ENCODE data around the gene SLC25A43.
A peak's percentile ranks its signal among the peaks of the same experiment; 100 is the strongest.
"Not testable (repeated sequence)": the region's sequence is repeated elsewhere in the genome, so short reads cannot be mapped to it uniquely, and the experiment has no call there.

The SLC25A43 gene

DNA sequence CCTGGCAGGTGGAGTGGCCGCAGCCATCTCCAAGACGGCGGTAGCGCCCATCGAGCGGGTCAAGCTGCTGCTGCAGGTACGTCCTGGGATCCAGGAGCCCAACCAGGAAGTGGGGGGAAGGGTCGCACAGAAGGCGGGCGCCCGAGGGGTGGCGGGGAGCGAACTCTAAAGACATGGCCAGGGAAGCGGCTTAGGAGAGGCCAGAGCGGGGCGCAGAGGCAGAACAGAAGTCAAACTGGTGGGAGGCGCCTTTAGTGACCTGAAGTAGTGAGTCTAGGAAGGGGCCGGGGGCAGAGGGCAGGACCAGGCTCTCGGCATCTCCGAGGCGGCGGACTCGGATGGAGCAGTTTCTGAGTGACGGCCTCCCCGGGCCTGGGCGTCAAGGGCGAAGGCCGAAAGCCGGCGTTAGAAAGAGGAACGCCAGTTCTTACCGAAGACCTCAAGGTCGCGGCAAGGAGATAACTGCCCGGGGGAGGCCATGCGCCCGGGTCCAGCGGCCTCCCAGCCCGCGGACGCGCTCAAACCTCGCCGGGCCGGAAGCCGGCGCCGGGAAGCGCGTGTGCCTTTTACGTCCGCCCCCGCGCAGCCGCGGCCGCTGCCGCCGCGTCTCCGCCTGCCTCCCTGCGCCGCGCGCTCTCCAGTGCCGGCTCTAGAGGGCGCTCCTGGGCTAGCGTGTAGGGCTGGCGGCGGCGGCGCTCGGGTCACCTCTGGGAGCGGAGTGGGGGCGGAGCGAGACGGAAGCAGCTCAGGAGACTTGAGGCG, 69.6 kb downstream of the SLC25A43 start:
- DNase-seq = peak; percentile 82 to 92 (median 85)

DNA sequence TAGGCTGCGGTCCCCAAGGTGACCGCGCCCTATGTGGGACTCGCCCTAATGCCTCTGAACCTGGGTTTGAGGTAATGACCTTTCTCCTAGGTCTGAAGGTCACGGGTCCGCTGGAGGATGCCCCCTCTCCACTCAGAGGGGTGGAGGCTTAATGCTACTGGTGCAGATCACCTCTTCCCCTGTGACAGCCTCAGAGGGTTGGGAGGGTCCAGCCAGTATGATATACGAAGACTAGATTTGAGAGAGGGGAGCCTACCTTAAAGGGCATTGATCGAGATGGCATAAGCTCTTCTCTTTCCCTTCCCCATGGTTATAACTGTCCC, 70.1 kb downstream of the SLC25A43 start:
- DNase-seq = no peak

DNA sequence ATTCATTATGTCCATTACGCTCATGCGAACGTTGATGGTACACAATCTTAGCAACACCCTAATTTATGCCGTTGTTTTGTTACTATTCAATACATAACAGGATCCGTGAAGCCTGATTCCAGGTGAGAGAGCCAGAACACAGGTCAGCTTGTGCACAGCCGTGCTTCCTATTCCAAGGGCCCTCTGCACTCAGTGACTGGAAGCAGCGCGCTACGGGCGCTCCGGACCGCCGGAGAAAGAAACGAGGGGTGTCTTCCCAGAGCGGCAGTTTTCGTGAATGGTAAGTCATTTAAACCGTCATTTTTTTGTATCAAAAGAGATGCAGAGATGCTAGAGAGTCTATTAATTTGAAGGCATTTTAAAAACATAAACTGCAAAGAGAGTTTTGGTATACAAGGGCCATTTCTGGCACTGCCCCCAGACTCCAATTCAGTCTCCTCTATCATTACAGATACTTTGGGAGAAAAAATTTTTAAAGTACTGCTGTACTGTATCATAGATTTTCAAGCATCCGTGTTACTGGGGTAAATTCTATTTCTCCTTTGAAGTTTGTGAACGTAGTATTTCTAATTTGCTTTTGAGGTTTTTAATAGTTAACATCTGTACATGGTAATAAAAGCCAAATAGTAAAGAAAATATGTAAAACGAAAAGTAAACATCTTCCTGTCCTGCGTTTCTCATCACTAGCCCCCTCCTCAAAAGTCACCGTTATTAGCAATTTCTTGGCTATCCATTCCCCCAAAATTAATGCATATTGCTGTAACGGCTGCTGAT, 75.7 kb downstream of the SLC25A43 start:
- no peak for DNase-seq

DNA sequence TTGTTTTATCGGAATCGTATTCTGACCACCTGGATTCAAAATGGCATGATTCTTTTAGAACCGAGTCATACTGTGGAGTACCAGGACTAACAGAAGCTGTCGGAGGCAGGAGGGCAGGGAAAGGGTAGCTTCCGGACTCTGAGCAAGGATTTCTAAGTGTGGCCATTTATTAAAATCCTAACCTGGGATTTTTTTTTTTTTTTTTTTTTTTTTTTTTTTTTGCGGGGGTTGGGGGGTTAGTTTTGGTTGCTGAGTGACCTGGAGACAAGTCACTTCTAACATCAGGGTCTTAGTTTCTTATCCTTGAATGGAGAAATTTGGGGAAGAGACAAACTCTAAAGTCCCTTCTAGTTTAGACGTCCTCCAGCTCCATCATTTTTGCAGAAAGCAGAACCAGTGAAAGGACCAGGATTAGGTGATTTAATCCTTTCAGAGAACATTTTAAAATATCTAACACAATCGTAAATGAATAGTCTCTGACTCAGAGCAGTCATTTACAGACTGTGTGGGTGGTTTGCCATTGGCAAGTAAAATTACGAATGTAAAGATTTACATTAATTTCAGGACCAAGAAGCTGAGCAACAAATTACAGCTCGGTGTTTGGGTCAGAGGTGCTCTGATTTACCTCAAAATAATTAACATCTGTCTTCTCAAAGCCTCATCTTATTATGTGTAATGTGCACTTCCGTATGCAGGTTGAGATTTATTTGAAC, 76.4 kb downstream of the SLC25A43 start:
- peak in 1 of 3 experiments; percentile 41 for DNase-seq

DNA sequence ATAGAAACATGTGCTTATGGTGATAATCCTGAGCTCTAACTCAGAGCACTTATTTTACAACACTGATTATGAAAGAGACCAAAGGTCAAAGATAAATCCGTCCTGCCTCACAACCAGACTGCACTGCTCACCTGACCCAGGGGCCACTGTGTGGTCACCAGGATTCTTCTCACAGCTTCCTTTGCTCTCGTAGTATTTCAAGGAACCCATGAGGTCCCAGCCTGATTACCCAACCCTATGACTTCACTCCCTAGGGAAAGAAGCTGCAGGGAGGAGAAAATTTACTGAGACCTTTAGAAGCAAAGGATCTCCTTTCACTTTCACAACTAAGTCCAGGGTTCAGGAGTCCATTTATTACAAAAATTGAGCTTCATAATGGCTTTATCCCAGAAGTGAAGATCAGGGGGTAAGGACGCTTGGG, 78.7 kb downstream of the SLC25A43 start:
- DNase-seq = no peak

DNA sequence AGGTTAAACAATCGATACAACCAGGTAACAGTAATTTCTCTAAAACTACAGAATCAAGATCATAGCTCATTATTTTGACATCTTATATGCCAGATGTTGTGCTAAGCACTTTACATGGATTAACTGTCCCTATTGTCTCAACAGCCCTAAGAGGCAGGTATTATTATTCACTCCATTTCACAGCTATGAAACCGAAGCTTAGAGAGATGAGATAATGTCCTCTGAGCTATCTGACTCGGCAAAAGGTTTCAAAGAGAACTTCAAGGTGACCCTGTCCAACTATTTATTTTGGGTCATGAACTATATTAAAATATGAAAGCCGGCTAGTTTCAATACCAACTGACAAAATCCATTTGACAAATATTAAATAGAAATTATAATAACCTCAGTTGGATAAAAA, 79.4 kb downstream of the SLC25A43 start:
- no peak for DNase-seq

DNA sequence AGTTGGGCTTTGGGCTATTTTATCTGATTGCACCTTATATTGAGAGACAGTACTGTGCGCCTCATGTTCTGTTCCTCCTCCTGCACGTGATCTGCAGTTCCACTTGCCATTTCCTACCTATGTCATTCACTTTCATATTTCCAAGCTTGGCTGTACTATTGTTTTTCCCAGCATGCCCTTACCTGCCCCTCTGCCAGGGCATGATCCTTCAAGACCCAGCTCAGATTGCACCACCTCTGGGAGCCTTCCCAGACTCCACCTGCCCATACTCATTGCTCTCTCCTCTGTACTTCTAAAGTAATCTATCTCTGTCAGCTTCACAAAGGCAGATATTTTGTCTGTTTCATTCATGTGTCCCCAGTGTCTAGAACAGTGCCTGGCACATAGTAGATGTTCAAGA, 80.7 kb downstream of the SLC25A43 start:
- no peak for DNase-seq

DNA sequence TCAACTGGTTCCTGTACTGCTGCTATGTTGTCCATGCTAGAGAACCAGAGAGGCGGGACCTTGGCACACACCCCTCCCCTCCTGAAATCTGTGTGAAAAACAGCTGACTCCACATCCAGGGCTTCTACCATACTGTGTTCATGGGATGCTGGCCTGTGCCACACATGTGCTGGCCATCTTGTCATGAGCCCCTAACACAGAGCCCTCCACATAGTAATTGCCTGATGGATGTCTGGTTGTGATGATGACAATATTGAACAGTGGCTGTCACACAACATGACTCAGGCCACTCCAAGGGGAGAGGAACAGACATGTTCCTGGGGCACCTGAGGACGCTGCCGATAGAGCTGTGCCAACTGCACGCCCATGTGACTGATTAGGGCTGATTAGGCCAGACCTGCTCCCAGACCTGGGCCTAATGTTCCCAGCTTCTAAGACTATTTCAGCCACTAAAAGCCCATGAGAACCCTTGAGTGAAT, 82.2 kb downstream of the SLC25A43 start:
- no peak for DNase-seq

DNA sequence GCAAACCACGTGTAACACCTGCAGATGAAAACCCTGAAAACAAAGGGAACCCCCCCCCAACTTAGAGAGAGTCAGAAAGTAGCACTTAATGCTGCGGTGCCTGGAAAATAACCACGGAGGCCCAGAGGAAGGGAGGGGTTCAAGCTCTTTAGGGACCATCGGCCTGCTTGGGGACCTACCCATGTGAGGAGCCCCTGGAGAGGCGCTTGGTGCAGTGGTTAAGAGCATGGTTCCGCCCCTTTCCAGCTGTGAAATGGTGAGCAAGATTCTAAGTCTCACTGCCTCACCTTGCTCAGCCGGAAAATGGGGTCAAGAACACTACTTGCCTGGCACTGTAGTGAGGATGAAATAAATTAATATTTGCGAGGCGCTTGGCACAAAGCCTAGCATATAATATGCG, 82.9 kb downstream of the SLC25A43 start:
- DNase-seq = no peak

DNA sequence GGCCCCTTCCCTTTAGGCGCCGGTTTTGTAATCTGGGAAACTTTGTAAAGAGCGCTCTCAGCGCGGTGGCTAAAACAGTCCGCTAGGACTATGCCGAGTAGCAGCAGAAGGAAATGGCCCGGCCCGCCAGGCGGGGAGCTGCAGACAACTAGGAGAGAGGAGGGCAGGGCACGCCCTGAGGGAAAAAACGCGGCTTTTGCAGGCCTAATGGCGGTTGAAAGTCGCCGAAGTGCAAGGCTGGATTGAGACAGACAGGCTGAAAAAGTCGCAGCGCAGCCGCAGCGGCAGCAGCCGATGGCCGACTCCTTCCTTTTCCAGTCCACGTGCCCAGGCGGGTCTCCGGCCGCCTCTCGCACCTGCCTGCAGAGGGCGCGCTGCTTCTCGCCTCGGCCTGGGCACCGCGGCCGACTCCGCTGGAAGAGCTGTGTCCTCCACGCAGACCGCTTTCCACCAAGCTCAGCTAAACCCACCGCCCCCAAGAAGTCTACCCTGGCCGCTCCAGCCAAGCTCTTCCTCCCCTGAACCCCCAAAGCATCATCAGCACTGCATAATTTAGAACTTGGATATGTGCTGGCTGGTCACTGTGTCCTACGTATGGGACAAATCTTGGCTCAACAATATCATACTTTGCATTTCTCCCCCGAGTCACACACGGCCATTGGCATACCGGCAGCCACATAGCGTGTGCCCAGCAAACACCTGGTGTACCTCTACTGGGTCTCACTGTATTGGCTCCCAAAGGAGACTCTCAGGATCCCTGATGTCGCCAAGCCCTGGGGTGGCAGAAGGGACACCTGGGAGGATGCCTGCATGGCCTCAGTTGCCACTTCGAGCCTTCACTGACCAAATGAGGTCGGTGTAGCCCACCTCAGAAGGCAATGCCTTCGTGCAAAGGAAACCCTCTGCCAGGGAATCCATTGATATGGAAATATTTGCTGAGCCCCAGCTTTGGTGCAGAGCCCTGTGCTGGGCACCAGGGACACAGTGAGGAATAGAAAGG, 83.6 kb downstream of the SLC25A43 start:
- DNase-seq = peak; percentile 46 to 71 (median 59)

DNA sequence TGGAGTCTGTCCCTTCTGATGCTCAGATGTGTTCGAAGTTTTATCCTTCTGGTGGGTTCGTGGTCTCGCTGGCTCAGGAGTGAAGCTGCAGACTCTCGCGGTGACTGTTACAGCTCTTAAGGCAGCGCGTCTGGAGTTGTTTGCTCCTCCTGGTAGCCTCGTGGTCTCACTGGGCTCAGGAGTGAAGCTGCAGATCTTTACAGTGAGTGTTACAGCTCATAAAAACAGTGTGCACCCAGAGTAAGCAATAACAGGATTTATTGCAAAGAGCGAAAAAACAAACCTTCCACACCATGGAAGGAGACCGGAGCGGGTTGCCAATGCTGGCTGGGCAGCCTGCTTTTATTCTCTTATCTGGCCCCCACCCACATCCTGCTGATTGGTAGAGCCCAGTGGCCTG, 87.6 kb downstream of the SLC25A43 start:
- no peak for DNase-seq

DNA sequence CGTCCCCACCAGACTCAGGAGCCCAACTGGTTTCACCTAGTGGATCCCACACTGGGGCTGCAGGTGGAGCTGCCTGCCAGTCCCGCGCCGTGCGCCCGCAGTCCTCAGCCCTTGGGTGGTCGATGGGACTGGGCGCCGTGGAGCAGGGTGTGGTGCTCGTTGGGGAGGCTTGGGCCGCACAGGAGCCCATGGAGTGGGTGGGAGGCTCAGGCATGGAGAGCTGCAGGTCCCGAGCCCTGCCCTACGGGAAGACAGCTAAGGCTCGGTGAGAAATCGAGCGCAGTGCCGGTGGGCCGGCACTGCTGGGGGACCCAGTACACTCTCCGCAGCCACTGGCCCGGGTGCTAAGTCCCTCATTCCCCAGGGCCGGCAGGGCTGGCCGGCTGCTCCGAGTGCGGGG, 88.6 kb downstream of the SLC25A43 start:
- not testable (repeated sequence) for DNase-seq

DNA sequence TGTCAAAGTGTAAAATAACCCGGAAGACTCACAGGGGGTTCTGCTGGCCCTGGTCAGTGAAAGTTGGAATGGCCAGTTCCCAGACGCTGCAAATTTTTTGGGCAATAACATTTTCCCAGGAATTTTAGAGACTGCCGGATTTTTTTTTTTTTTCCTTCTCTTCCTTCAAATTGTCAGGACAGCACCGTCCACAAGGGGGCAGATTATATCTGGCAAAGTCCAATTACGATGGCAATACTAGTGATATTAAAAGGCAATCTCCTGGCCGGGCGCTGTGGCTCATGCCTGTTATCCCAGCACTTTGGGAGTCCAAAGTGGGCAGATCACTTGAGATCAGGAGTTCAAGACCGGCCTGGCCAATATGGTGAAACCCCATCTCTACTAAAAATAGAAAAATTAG, 89.6 kb downstream of the SLC25A43 start:
- DNase-seq = peak; percentile 27 to 73 (median 45)

DNA sequence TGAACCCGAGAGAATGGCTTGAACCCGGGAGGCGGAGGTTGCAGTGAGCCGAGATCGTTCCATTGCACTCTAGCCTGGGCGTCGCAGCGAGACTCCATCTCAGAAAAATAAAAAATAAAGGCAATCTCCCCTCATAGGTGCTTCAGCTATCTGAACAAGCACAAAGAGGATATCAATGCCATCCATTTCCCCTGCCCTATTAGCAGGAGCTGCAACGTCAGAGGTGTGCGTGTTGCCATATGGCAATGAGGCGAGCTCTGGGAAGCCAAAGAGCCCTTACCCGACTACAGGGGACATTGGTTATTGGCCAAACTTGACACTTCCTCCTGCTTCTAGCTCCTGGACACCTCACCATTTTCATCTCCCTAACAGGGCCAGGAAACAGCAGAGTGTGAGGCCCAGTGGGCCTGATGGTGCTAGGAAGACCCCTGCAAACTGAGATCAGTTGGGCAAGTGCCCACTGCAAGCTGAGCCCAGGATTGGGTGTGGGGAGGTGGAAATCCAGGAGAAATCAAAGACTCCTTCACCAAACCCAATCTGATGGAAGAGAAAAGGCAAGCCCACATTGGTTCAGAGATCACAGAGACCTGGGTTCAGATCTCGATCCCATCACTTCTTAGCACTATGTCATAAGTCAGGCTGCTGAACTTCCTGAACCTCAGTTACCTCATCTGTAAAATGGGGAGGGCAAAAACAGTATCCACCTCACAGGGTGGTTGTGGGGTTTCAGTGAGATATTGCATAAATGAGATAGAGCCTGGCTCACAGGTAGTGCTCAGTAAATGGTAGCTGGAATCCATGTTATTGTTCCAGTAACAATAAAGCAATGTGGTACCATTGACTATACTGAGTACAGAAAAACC, 90.3 kb downstream of the SLC25A43 start:
- DNase-seq = no peak

DNA sequence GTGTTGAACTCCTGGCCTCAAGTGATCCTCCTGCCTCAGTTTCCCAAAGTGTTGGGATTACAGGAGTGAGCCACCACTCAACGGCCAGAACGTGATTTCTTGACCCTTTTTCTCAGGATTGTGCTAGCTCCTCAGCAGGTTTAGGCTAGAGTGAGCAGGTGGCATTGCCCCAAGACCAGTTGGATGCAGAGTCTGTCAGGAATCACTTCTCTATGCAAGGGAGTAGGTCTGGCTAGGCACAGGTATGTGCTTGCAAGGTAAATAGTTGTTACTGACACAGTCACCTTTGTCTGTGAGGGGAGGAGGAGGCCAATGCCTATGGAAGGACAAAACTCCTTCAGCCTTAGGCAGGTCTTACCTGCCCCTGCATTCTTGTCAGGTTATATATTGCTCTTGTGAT, 93.3 kb downstream of the SLC25A43 start:
- DNase-seq = no peak

DNA sequence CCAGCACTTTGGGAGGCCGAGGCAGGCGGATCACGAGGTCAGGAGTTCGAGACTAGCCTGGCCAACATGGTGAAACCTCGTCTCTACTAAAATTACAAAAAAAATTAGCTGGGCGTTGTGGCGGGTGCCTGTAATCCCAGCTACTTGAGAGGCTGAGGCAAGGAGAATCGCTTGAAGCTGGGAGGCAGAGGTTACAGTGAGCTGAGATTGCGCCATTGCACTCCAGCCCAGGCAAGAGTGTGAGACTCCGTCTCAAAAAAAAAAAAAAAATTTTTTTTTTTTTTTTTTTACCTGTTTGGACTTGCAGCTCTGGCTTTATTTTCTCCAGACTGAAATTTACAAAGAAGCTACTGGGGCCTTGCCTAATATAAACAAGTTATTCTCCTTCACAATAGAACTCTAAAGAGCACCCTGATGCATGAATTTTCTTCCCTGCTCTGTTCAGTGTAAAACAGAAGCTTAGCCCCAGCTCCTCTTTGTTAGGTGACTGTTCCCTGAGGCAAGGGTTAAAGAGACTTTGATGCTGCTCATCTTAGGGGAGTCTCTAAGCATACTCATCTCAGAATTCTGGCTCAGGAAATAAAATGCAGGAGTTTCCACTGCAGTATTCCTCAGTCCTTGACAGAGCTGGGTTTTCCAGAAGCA, 94.8 kb downstream of the SLC25A43 start:
- DNase-seq = not testable (repeated sequence)

DNA sequence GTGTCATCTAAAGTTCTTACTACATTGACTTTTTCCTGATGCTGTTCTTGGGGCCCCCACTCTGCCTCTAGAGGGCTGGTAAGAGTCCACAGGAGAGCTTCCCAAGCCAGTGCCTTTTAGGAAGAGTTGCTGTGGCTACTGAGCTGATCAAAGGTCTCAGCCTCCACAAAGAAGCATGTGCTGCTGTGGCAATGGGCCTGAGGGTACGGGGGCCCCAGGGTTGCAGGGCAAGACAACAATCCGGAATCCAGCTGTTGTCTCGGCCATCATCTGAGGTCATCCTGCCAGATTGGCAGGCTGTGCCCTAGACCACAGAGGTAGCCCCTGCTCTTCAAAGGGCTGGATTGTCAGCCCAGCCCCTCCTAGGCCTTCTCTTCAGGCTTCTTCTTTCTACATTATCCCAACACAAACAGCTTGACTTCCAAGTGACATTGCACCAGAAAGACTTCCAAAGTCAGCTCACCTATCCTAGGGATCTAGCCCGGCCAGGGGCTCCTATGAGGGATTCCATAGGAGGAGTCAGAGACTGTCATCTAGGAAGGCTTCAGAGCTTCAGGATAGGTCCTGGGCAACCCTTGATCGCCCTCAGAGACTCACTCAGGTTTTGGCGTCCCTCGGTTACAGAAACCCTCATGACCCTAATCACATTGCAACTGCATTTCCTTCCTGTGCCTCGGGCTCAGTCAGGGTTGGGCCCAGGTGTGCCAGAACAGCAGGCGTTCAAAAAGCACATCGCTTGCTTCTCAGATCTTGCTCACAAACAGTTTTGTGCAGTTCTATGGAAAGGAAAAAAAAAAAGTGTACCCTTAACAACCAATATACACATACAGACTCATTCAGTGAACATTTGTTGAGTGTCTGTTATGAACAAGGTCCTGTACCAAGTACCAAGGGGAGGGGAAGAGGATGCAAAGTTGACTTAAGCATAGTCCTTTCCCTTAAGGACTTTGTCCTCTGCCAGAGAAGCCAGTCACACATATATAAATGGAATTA, 96.9 kb downstream of the SLC25A43 start:
- no peak for DNase-seq

DNA sequence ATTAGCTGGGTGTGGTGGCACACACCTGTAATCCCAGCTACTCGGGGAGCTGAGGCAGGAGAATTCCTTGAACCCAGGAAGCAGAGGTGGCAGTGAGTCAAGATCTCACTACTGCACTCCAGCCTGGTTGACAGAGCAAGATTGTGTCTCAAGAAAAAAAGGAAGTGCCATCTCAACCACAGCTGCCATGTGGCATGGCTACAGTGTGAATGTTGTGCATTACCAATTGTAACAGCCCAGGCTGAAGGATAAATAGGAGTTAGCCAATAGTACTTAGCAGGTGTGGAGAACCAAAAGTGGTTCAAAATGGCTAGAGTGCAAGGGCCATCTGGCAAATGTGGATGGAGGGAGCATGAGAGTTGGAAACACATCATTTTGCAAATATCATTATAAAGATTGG, 98.0 kb downstream of the SLC25A43 start:
- no peak for DNase-seq

DNA sequence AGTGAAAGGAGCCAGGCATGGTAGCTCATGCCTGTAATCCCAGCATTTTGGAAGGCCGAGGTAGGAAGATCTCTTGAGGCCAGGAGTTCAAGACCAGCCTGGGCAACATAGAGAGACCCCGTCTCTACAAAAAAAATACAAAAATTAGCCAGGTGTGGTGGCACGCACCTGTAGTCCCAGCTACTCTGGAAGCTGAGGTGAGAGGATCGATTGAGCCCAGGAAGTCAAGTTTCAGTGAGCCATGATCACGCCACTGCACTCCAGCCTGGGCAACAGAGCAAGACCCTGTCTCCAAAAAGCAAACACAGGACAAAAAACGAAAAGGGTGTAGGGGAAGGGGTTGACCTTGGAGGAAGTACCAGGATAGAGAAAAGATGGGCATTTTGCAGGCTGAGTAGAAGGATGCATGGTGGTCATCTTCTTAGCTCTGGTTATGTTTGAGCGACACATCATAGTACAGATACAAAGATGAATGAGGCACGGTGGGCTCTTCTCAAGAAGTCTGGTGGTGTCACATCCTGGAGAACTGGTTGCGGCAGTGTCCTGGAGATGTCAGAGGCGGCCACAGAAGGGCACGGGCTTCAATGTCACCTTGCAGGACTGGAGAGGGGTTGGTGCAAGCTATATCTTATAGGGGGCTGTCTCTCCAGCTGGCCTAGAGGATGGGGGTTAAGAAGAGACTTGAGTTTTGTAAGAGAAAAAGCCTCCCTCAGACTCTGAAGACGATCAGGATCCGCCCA, 101.1 kb downstream of the SLC25A43 start:
- no peak for DNase-seq
